Midbrain (tissue), 1 donor: Measurements from ENCODE around the gene ANGEL2.
"Not testable (repeated sequence)": the region's sequence is repeated elsewhere in the genome, so short reads cannot be mapped to it uniquely, and the experiment has no call there.

Experiments
- DNase-seq: peaks from one replicate; lab custom pipeline; 2025; lab: John Stamatoyannopoulos, UW

The ANGEL2 gene

DNA sequence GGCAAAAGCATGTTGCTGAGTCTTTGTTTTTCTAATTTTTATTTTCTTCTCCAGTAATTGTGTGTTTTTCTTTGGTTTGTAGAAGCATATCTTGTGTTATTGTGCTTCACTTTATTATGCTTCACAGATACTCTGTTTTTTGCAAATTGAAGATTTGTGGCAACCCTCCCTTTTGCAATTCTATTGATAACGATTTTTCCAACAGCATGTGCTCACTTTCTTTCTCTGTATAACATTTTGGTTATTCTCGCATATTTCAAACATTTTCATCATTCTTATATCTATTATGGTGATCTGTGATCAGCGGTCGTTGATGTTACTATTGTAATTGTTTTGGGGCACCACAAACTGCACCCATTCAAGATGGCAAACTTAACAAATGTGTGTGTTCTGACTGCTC is 3.8 kb upstream of the ANGEL2 start:
- no peak for DNase-seq

DNA sequence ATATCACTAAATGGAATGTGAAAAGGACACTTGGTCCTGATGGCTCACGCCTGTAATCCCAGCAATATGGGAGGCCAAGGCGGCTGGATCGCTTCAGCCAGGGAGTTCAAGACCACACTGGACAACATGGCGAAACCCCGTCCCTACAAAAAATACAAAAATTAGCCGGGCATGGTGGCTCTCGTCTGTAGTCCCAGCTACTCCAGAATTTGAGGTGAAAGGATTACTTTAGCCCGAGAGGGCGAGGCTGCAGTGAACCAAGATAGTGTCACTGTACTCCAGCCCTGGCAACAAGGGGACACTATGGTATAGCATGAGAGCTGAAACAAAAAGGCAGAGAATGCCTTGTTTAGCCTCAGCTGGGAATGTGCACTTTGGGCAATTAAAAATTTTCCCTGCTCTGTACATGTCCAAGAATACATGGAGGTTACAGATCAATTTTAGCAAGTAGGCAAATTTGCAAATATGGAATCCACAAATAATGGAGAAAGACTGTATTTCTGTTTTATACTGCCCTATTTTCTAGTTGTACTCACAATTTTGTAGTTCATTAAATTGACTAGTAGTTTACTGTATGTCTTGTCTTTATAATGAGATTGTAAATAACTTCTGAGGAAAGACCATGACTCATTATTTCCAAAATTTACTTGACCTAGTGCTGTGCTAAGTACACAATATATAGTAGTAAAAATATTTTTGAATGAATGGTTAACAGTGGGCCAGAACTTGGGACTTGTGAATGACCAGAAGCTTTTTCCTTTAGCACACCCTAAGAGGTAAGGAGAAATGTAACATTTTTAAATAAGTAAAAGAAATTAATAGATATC is 2.0 kb upstream of the ANGEL2 start:
- no peak for DNase-seq

DNA sequence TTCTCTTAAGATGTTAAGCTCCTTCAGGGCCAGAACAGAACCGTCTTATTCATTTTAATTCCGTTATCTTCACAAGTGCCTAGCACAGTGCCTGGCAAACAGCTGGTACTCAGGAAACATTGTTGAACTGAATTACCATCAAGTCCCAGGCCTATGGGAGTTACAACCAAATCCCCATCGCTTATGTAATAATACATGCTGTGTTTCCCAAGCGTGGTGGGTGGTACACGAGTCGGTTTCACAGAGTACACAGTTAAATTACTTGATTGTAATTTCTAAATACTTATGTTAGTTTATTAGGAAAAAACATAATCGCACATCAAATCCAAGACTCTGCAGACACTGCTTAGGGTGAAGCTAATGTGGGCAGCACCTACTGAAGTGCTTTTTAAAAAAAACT is 1.0 kb downstream of the ANGEL2 start:
- DNase-seq, result no peak

DNA sequence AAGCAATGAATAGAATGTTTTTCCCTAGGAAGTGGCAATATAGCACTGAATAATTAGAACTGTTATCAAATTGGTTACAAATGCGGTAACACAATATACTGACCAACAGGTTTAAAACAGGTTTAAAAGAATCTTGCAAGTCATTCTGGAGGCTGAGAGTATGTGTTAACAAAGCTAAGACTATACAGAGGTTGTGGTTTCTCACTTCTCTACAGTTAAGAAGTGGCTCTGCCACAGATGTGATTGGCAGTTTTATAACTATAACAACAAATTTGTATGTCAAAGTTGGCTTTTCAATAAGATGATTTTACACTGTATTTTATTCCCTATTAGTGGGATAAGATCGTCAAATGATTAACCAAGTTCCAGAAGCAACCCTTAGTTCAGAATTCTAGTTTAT is 7.1 kb downstream of the ANGEL2 start:
- no peak for DNase-seq

DNA sequence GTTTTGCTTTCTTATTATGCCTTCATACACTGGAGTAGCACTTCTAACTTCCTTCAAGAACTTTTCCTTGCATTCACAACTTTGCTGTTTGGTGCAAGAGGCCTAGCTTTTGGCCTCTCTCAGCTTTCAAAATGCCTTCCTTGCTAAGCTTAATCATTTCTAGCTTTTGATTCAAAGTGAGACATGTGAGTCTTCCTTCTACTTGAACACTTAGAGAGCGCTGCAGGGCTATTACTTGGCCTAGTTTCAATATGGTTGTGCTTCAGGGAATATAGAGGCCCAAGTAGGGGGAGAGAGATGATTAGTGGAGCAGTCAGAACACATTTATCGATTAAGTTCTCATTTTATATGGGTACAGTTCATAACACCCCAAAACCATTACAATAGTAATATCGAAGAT is 12.4 kb downstream of the ANGEL2 start:
- DNase-seq, result no peak

DNA sequence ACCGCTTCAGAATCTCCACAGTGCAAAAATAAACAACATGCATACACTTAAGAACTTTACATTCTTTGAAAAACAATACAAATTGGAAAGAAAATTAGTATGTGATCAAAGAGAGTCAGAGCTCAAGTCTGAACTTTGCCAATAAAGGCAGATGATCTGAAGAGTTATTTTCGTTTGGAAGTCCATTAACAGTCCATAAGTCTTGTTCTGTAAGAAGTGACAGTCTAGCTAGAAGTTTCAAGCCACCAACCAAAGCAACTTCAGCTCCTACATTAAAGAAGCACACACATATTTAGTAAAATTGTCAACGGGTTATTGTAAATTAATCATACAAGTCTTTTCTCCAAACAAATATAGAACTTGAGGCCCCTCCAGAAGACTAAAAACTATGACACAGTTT is 20.7 kb downstream of the ANGEL2 start:
- no peak for DNase-seq

DNA sequence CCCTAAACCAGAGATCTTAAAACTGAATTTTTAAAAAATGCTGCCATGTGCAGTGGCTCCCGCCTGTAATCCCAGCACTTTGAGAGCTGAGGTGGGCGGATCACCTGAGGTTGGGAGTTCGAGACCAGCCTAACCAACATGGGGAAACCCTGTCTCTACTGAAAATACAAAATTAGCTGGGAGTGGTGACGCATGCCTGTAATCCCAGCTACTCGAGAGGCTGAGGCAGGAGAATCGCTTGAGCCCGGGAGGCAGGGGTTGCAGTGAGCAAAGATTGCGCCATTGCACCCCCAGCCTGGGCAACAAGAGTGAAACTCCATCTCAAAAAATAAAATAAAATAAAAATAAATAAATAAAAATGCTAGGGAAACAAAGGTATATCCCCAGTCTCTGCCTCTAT is 21.7 kb downstream of the ANGEL2 start:
- not testable (repeated sequence) for DNase-seq

GRCh38 chr1:212990276-212990675 is 25.4 kb downstream of the ANGEL2 start:
- no peak for DNase-seq

- DNase-seq, result no peak
These were observed 27.9 kb downstream of the ANGEL2 start for GRCh38 chr1:212987702-212988322.

- no peak for DNase-seq
These were observed 29.1 kb downstream of the ANGEL2 start for GRCh38 chr1:212986551-212986950.

DNA sequence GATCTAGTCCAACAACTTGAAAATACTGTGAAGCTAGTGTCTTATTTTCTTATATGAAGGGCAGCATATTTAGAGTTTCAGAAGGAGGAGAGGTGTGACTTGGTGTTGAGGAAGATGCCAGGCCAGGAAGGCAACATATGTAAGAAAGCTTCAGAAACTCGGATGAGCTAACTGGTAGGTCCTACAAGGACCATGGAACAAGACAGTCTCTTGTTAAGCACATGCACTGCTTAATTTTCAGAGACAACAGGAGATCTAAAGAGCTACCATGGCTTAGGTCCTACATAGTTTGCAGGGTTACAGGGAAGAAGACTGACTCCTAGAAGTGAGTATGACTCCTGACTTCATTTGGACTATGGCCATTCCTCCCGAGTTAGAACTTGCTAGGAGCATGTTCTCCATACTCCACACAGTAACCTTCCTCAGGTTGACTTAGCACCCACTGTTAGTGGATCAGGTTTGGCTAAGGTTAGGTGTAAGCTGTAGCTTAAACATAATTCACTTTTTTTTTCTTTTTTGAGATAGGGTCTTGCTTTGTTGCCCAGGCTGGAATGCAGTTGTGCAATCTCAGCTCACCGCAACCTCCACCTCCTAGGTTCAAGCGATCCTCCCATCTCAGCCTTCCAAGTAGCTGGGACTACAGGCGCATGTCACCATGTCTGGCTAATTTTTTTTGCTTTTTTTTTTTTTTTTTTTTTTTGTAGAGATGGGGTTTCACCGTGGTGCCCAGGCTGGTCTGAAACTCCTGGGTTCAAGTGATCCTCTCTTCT is 31.0 kb downstream of the ANGEL2 start:
- DNase-seq, result no peak

DNA sequence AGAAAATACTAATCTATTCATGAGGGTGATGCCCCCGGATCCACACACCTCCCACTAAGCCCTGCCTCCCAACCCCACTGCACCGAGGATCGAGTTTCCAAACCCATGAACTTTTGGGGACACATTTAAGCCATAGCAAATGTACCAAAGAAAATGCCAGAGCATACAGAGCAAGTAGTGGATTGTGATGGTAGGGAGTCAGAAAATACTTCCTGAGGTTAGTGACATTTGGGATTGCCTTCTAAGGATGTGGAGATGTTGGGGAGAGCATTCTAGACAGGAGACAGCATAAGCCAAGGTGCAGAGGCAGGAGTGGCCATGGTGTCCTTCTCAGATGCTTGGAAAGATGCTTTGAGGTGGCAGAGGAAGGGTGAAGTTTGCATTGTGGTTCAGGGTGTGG is 32.2 kb downstream of the ANGEL2 start:
- DNase-seq, result no peak

DNA sequence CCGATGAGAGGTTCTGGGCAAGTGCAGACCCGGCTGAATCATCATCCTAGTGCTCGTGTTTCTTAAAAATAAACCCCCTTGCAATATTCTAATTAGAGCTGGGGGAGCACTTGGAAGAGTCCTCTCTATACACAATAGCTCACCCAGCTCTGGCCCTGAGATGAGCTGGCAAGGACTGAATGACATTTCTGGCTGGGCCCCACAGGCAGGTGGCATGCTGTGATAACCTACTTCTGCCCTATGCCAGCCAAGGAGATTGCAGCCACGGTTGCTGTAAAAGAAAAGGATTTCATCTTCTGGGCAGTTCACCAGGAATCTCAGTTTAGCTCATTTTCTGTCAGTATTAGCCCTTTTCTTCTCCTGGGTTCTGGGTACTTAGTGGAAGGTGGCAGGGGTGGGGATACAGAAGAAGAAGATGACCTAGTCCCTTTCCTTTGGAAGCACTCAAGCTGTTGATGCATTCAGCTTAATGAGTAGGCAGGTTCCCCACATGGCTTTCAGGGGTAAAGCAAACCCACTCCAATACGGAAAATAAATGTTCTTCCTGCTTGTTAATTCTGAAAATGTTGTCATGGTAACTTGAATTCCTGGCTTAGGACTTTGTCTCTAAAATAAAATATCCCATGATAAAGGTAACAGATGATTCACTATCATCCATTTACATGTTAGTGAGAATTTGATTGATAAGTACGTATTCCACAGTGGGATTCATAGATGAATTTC is 33.1 kb downstream of the ANGEL2 start:
- DNase-seq, result no peak

DNA sequence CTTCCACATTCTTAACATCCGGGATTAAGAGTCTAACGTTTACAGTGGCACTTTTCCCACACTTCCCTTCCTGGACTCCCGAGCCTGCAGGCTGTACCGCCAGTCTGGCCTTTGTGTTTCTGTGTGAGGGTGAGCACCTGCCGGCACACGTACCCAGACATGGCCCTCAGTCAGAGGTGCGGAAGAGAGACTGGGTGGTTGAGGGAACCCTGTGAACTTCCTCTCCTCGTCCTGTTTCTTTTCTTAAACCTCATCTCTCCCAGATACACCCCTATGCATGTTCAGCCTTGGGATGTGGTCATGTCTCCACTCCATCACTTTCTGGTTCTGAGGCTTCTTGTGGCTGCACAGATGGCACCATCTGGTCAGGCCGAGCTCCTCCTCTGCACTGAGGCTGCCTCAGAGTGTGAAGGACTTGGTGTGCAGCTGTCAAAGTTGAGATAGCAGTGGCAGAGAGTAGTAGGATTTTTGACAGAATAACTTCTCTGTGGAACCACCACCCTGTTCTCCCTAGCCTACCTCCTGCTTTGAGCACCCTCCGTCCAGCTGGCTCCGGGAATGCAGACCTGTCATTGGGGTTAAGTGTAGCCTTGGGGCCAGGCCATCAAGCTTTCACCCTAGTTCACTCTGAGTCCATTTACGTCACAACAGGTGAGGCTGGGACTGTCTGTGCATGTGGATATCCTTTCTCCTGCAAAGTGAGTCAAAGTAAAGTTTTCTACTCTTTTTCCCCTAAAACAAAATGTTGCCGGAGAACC is 33.9 kb downstream of the ANGEL2 start:
- DNase-seq, result no peak

GRCh38 chr1:212981025-212981495 is 34.6 kb downstream of the ANGEL2 start:
- DNase-seq, result no peak

DNA sequence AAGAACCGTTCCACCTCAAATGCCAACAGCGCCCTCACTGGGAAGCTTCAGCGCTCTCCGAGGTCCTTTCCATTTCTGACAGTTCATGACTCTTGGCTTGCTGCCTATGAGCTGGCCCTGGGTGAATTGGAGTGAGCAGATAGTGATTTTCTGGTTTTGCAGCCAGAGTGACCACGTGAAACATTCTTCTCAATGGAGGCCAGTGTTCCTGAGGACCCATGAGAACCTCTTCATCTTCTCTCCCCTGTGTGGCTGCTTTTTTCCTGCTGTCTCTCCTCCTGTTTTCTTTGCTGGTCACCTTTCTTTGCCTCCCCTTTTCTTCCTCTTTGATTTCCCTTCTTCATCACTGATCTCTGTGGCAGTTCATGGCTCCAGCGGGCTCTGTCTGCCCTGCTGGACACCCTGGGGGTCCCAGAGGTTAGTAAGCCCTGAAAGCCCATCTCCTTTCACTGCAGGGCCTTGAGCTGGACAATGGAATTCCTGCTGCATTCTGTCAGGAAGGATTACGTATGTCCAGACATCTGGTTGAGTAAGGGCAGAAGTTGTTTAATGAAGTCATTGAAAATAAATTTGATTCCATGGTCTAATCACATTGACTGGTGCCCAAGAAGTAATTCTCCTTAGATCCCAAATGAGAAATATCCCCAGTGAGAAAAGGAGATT is 35.4 kb downstream of the ANGEL2 start:
- no peak for DNase-seq

- no peak for DNase-seq
These were observed 36.1 kb downstream of the ANGEL2 start for GRCh38 chr1:212979340-212980122.

DNA sequence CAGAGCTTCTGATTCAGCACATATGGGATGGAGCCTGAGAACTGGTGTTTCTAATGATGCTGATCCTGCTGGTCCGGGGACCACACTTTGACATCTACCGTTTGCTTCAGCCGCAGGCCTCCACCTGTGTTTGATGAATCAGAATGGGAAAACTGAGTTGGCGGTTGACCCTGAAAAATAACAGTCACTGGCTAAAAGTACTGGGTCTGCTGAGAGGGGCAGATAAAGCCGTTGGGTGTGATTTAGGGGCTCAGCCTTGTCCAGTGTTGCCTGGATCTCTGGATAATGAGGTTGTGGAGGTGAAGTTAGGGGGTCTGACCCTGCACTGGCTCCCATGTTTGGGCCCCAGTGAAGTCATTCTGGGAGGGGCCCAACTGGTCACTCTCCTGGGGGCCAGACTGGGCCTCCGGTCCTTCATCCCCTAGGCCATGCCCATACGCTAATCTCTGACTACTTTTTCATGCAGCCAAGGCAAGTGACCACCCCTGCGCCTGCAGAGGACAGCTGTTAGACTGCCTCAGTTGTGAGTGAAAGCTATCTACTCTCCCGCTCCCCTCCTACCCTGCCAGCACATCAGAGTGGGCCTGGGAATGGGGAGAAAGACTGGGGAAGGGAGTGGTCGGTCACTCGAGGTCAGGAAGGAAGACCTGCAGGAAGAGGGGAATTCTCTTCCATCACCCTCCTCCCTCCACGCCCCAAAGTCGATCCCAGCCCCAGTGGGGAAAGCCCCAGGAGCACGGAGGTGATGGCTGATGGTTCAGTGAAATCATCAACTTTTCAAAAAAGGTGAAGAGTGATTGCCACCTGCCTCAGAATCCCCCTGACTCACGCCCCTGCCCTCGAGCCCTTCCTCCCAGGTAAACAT is 37.7 kb downstream of the ANGEL2 start:
- DNase-seq, result no peak

DNA sequence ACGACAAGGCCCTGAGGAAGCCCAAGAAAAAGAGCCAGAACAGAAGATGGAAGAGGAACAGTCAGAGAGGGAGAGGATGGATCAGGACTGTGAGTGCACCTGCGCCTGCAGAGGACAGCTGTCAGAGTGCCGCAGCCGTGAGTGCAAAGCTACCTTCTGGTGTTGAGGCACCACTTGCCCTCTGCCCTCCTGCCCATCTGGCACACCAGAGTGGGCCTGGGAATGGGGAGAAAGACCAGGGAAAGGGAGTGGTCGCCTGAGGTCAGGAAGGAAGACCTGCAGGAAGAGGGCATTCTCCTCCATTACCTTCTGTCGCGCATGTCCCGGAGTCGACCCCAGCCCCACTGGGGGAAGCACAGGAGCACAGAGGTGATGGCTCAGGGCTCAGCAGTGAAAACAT is 39.1 kb downstream of the ANGEL2 start:
- DNase-seq, result no peak
